ENCODE results near the gene NOP14.
"Not testable (repeated sequence)": the region's sequence is repeated elsewhere in the genome, so short reads cannot be mapped to it uniquely, and the experiment has no call there.

NOP14 gene

DNA sequence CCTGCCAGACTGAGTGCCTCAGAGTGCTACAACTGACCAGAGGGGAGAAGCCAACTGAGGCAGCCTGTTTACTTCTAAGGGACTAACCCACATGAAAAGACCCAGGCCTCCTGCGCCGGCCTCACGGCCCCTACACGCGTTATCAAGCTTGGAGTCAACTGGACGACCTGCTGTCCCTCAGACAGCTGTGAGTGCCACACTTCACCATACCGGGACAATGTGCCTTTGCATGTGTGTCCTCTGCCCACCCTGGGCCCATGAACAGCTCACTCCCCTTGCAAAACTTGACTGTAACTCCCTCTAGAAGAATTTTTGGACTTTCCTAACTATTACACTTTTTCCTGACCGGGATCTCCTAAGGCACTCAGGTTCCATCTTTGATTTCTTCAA is 1.8 kb downstream of the NOP14 start:
- Histone ChIP-seq H4K8ac (ENCODE audit: low read depth, low read length) (no peak overlapping the region), H4K5ac (ENCODE audit: low read length) (no peak overlapping the region), H3K4me1 (ENCODE audit: control insufficient read depth, low read depth, low read length) (no peaks in the 10 kb centered on the region), H3K56ac (ENCODE audit: low read length) (peak overlapping the region; percentile 44), H3K9ac (ENCODE audit: low read length) (peak overlapping the region; percentile 98), H3K79me1 (ENCODE audit: low read length) (peaks cover 17% of the 10 kb centered on the region), H3K27ac (ENCODE audit: low read depth, low read length) (no peak overlapping the region), H2BK15ac (replicated peaks; ENCODE audit: low read depth) (no peak overlapping the region), H3K4me2 (ENCODE audit: low read length) (no peak overlapping the region), H3K27me3 (ENCODE audit: insufficient read depth, low read length, poor library complexity) (no peaks in the 10 kb centered on the region), H3K4me3 (ENCODE audit: low read length) (no peak overlapping the region), H3K23ac (ENCODE audit: low read length) (no peak overlapping the region), H3K79me2 (ENCODE audit: control insufficient read depth, insufficient read depth, low read length) (peaks cover 34% of the 10 kb centered on the region), H3K18ac (ENCODE audit: low read length) (no peak overlapping the region), H2AK5ac (ENCODE audit: low read length) (no peak overlapping the region), H2BK120ac (ENCODE audit: low read depth, low read length) (no peak overlapping the region), H3K4ac (ENCODE audit: low read depth, low read length) (no peak overlapping the region), H2BK5ac (ENCODE audit: low read length) (no peak overlapping the region), H3K36me3 (ENCODE audit: control insufficient read depth, insufficient read depth, low read length) (peaks cover 6% of the 10 kb centered on the region)
- DNase-seq: peak; percentile 40
- WGBS (ENCODE audit: extremely low coverage, insufficient coverage, low lambda C conversion rate): no CpG with 5 or more reads among the region's 8 CpGs

DNA sequence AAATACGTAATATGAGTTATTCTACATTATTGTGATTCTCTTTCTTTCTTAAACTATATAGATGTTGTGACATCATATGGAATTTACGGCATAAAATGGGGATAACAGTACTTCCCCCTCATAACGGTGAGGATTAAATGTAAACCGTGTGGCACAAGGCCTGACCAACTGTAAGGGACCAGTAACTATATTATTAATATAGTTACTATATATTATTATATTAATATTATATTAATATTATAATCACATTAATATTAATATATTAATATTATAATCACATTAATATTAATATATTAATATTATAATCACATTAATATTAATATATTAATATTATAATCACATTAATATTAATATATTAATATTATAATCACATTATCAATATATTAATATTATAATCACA is 2.8 kb downstream of the NOP14 start:
- not testable (repeated sequence) for H3K4me1 ChIP-seq (ENCODE audit: control insufficient read depth, low read depth, low read length); H3K4me2 ChIP-seq (ENCODE audit: low read length); H3K27me3 ChIP-seq (ENCODE audit: insufficient read depth, low read length, poor library complexity); H3K56ac ChIP-seq (ENCODE audit: low read length); H3K9ac ChIP-seq (ENCODE audit: low read length); H4K5ac ChIP-seq (ENCODE audit: low read length); H3K18ac ChIP-seq (ENCODE audit: low read length); H3K4ac ChIP-seq (ENCODE audit: low read depth, low read length); H4K8ac ChIP-seq (ENCODE audit: low read depth, low read length); H2BK15ac ChIP-seq (replicated peaks; ENCODE audit: low read depth); H3K4me3 ChIP-seq (ENCODE audit: low read length); H2BK120ac ChIP-seq (ENCODE audit: low read depth, low read length); H2BK5ac ChIP-seq (ENCODE audit: low read length); H3K27ac ChIP-seq (ENCODE audit: low read depth, low read length); DNase-seq; H3K23ac ChIP-seq (ENCODE audit: low read length); H2AK5ac ChIP-seq (ENCODE audit: low read length)
- no CpG with 5 or more reads among the region's 4 CpGs for WGBS (ENCODE audit: extremely low coverage, insufficient coverage, low lambda C conversion rate)
- peaks cover 10% of the 10 kb centered on the region for H3K36me3 ChIP-seq (ENCODE audit: control insufficient read depth, insufficient read depth, low read length)
- H3K79me2 ChIP-seq (ENCODE audit: control insufficient read depth, insufficient read depth, low read length): peaks cover 34% of the 10 kb centered on the region
- peaks cover 18% of the 10 kb centered on the region for H3K79me1 ChIP-seq (ENCODE audit: low read length)

- Histone ChIP-seq H3K27ac (ENCODE audit: low read depth, low read length) (no peak overlapping the region), H2AK5ac (ENCODE audit: low read length) (no peak overlapping the region), H3K4me3 (ENCODE audit: low read length) (no peak overlapping the region), H4K8ac (ENCODE audit: low read depth, low read length) (no peak overlapping the region), H3K36me3 (ENCODE audit: control insufficient read depth, insufficient read depth, low read length) (peaks cover 13% of the 10 kb centered on the region), H4K5ac (ENCODE audit: low read length) (no peak overlapping the region), H2BK120ac (ENCODE audit: low read depth, low read length) (no peak overlapping the region), H3K27me3 (ENCODE audit: insufficient read depth, low read length, poor library complexity) (no peaks in the 10 kb centered on the region), H3K79me1 (ENCODE audit: low read length) (peaks cover 18% of the 10 kb centered on the region), H3K23ac (ENCODE audit: low read length) (no peak overlapping the region), H3K4ac (ENCODE audit: low read depth, low read length) (no peak overlapping the region), H3K9ac (ENCODE audit: low read length) (no peak overlapping the region), H2BK15ac (replicated peaks; ENCODE audit: low read depth) (no peak overlapping the region), H3K79me2 (ENCODE audit: control insufficient read depth, insufficient read depth, low read length) (peaks cover 34% of the 10 kb centered on the region), H3K18ac (ENCODE audit: low read length) (no peak overlapping the region), H3K4me1 (ENCODE audit: control insufficient read depth, low read depth, low read length) (no peaks in the 10 kb centered on the region), H3K4me2 (ENCODE audit: low read length) (no peak overlapping the region), H3K56ac (ENCODE audit: low read length) (no peak overlapping the region), H2BK5ac (ENCODE audit: low read length) (no peak overlapping the region)
- peak; percentile 78 for DNase-seq
- WGBS (ENCODE audit: extremely low coverage, insufficient coverage, low lambda C conversion rate): no CpG with 5 or more reads among the region's 9 CpGs
Measured at GRCh38 chr4:2958446-2958845, 4.8 kb downstream of the NOP14 start.

- H2BK120ac ChIP-seq (ENCODE audit: low read depth, low read length); H3K4me2 ChIP-seq (ENCODE audit: low read length); H2BK15ac ChIP-seq (replicated peaks; ENCODE audit: low read depth); H4K5ac ChIP-seq (ENCODE audit: low read length); H3K4me1 ChIP-seq (ENCODE audit: control insufficient read depth, low read depth, low read length); H3K56ac ChIP-seq (ENCODE audit: low read length); H3K4ac ChIP-seq (ENCODE audit: low read depth, low read length); H3K27me3 ChIP-seq (ENCODE audit: insufficient read depth, low read length, poor library complexity); H2AK5ac ChIP-seq (ENCODE audit: low read length); H4K8ac ChIP-seq (ENCODE audit: low read depth, low read length); H3K23ac ChIP-seq (ENCODE audit: low read length); H2BK5ac ChIP-seq (ENCODE audit: low read length); H3K9ac ChIP-seq (ENCODE audit: low read length); DNase-seq; H3K27ac ChIP-seq (ENCODE audit: low read depth, low read length); H3K4me3 ChIP-seq (ENCODE audit: low read length); H3K18ac ChIP-seq (ENCODE audit: low read length): not testable (repeated sequence)
- H3K79me2 ChIP-seq (ENCODE audit: control insufficient read depth, insufficient read depth, low read length): peaks cover 19% of the 10 kb centered on the region
- peaks cover 15% of the 10 kb centered on the region for H3K36me3 ChIP-seq (ENCODE audit: control insufficient read depth, insufficient read depth, low read length)
- no CpG with 5 or more reads among the region's 44 CpGs for WGBS (ENCODE audit: extremely low coverage, insufficient coverage, low lambda C conversion rate)
- H3K79me1 ChIP-seq (ENCODE audit: low read length): peaks cover 13% of the 10 kb centered on the region
Measured at GRCh38 chr4:2955186-2956044, 7.8 kb downstream of the NOP14 start.

- Histone ChIP-seq H3K4me2 (ENCODE audit: low read length) (no peak overlapping the region), H4K5ac (ENCODE audit: low read length) (no peak overlapping the region), H3K4ac (ENCODE audit: low read depth, low read length) (no peak overlapping the region), H3K23ac (ENCODE audit: low read length) (no peak overlapping the region), H3K9ac (ENCODE audit: low read length) (no peak overlapping the region), H3K4me1 (ENCODE audit: control insufficient read depth, low read depth, low read length) (no peaks in the 10 kb centered on the region), H3K27ac (ENCODE audit: low read depth, low read length) (no peak overlapping the region), H2BK120ac (ENCODE audit: low read depth, low read length) (no peak overlapping the region), H3K4me3 (ENCODE audit: low read length) (no peak overlapping the region), H3K18ac (ENCODE audit: low read length) (no peak overlapping the region), H3K36me3 (ENCODE audit: control insufficient read depth, insufficient read depth, low read length) (peaks cover 20% of the 10 kb centered on the region), H2AK5ac (ENCODE audit: low read length) (no peak overlapping the region), H3K56ac (ENCODE audit: low read length) (no peak overlapping the region), H3K79me1 (ENCODE audit: low read length) (peaks cover 12% of the 10 kb centered on the region), H2BK5ac (ENCODE audit: low read length) (no peak overlapping the region), H3K27me3 (ENCODE audit: insufficient read depth, low read length, poor library complexity) (no peaks in the 10 kb centered on the region), H3K79me2 (ENCODE audit: control insufficient read depth, insufficient read depth, low read length) (peaks cover 15% of the 10 kb centered on the region), H2BK15ac (replicated peaks; ENCODE audit: low read depth) (no peak overlapping the region), H4K8ac (ENCODE audit: low read depth, low read length) (no peak overlapping the region)
- WGBS (ENCODE audit: extremely low coverage, insufficient coverage, low lambda C conversion rate): no CpG with 5 or more reads among the region's 33 CpGs
- peak; percentile 76 for DNase-seq
Measured at GRCh38 chr4:2954358-2955185, 8.6 kb downstream of the NOP14 start.
